ENCODE results near the gene TICAM2.
A peak's percentile ranks its signal among the peaks of the same experiment; 100 is the strongest.

Gene TICAM2, protein sequence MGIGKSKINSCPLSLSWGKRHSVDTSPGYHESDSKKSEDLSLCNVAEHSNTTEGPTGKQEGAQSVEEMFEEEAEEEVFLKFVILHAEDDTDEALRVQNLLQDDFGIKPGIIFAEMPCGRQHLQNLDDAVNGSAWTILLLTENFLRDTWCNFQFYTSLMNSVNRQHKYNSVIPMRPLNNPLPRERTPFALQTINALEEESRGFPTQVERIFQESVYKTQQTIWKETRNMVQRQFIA

DNA sequence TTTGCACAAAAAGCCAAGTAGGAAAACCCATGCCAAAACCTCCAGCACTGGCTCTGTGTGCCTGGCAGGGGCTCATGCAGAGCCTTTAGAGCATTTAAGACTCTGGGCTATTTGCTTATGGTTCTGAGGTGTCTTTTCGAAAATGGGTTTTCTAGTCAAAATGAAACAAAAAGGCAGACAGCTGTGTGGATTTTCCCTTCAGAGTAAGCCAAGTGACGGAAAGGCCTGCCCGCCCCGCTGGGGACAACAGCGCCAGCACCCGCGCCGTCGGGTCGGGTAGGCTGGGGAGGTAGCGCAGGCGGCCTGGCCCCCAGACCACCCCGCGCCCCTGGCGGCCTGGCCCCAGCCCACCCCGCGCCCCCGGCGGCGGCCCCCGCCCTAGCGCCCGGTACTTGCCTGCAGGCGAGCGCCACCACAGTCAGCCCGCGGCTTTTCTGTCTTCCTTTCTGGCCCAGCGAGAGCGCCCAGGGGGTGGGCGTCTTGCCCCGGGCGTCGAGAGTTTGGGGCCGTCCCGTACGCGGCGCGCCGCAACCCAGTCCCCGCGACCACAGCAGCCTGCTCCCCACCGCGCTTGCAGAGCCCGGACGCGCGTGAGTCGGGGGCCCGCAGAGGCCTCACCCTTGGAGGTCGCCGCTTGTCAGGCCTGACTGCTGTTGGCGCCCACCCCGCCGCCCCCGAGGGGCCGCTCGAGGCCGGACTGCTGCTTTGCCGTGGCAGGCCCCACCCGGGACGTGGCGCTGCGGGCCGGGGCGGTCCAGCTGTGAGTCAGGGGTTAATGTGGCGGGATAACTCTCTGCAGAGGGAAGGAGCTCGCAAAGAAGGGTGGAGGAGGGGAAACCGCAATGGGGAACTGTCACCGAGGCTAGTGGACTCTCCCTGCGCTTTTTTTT, at the start of gene TICAM2:
TSS of gene TICAM2 (minus strand) at position 779 of the 890 bp plus-strand sequence. CDS start 21,223 bp downstream, outside the sequence.
- peak within 1 kb of the TSS; percentile 50 for H3K4me3 ChIP-seq (ENCODE audit: low read depth, low read length)
- H3K9me3 ChIP-seq (ENCODE audit: control insufficient read depth, insufficient read depth, low read depth, low read length) = no peaks in the 10 kb centered on the region
- peaks cover 0 to 14% of the 10 kb centered on the region in 2 experiments; a peak in 1 of 3 replicates for H3K36me3 ChIP-seq (ENCODE audit: control insufficient read depth in 2 of 2, insufficient read depth in 1 of 2, low read length in 2 of 2)
- CTCF ChIA-PET = interaction anchor here (0.5 to 1.4 kb wide), 3 partner anchors 13 to 293 kb away, joined by 3 read pairs; no protein-coding TSS in a partner anchor
- H3K4me1 ChIP-seq (ENCODE audit: control insufficient read depth, insufficient read depth, low read length) = peaks cover 3% of the 10 kb centered on the region
- POLR2A ChIA-PET = interaction anchor here (0.6 to 1.5 kb wide), 5 partner anchors 23 to 214 kb away, joined by 3 to 6 read pairs (median 3); partner anchors contain the start of genes CDO1 and FEM1C
- H3K27ac ChIP-seq (ENCODE audit: extremely low read depth, low read depth, low read length) = peak within 1 kb of the TSS; percentile 88
- TF ChIP-seq YY1 (tag by site-specific recombination; IDR thresholded peaks at IDR 0.05) (no peak), ZNF701 (tag by site-specific recombination; IDR thresholded peaks at IDR 0.05) (no peak), BCL11B (tag by site-specific recombination; IDR thresholded peaks at IDR 0.05; ENCODE audit: low read depth) (no peak), ZNF394 (tag by site-specific recombination; IDR thresholded peaks at IDR 0.05; ENCODE audit: borderline replicate concordance) (no peak), PRDM1 (tag by site-specific recombination; IDR thresholded peaks at IDR 0.05) (peak; percentile 70), ZNF529 (tag by site-specific recombination; IDR thresholded peaks at IDR 0.05; ENCODE audit: insufficient replicate concordance) (no peak), ZNF571 (tag by site-specific recombination; IDR thresholded peaks at IDR 0.05) (no peak), ZNF335 (tag by site-specific recombination; conservative IDR thresholded peaks at IDR 0.05) (peak; percentile 38; the same call in 1 of the 2 replicates), ZNF585B (tag by site-specific recombination; IDR thresholded peaks at IDR 0.05) (no peak), KLF1 (tag by site-specific recombination; IDR thresholded peaks at IDR 0.05) (no peak), ZNF747 (tag by site-specific recombination; IDR thresholded peaks at IDR 0.05) (no peak), ZNF664 (tag by site-specific recombination; IDR thresholded peaks at IDR 0.05) (no peak), KLF16 (tag by site-specific recombination; IDR thresholded peaks at IDR 0.05) (no peak)
- TF ChIP-seq, protein P1, sequence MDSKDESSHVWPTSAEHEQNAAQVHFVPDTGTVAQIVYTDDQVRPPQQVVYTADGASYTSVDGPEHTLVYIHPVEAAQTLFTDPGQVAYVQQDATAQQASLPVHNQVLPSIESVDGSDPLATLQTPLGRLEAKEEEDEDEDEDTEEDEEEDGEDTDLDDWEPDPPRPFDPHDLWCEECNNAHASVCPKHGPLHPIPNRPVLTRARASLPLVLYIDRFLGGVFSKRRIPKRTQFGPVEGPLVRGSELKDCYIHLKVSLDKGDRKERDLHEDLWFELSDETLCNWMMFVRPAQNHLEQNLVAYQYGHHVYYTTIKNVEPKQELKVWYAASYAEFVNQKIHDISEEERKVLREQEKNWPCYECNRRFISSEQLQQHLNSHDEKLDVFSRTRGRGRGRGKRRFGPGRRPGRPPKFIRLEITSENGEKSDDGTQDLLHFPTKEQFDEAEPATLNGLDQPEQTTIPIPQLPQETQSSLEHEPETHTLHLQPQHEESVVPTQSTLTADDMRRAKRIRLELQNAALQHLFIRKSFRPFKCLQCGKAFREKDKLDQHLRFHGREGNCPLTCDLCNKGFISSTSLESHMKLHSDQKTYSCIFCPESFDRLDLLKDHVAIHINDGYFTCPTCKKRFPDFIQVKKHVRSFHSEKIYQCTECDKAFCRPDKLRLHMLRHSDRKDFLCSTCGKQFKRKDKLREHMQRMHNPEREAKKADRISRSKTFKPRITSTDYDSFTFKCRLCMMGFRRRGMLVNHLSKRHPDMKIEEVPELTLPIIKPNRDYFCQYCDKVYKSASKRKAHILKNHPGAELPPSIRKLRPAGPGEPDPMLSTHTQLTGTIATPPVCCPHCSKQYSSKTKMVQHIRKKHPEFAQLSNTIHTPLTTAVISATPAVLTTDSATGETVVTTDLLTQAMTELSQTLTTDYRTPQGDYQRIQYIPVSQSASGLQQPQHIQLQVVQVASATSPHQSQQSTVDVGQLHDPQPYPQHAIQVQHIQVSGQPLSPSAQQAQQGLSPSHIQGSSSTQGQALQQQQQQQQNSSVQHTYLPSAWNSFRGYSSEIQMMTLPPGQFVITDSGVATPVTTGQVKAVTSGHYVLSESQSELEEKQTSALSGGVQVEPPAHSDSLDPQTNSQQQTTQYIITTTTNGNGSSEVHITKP (tag by site-specific recombination; IDR thresholded peaks at IDR 0.05) = no peak
- TF ChIP-seq, protein P2, sequence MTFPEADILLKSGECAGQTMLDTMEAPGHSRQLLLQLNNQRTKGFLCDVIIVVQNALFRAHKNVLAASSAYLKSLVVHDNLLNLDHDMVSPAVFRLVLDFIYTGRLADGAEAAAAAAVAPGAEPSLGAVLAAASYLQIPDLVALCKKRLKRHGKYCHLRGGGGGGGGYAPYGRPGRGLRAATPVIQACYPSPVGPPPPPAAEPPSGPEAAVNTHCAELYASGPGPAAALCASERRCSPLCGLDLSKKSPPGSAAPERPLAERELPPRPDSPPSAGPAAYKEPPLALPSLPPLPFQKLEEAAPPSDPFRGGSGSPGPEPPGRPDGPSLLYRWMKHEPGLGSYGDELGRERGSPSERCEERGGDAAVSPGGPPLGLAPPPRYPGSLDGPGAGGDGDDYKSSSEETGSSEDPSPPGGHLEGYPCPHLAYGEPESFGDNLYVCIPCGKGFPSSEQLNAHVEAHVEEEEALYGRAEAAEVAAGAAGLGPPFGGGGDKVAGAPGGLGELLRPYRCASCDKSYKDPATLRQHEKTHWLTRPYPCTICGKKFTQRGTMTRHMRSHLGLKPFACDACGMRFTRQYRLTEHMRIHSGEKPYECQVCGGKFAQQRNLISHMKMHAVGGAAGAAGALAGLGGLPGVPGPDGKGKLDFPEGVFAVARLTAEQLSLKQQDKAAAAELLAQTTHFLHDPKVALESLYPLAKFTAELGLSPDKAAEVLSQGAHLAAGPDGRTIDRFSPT (tag by site-specific recombination; IDR thresholded peaks at IDR 0.05) = no peak
- TF ChIP-seq, protein P3, sequence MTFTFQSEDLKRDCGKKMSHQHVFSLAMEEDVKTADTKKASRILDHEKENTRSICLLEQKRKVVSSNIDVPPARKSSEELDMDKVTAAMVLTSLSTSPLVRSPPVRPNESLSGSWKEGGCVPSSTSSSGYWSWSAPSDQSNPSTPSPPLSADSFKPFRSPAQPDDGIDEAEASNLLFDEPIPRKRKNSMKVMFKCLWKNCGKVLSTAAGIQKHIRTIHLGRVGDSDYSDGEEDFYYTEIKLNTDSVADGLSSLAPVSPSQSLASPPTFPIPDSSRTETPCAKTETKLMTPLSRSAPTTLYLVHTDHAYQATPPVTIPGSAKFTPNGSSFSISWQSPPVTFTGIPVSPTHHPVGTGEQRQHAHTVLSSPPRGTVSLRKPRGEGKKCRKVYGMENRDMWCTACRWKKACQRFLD (tag by site-specific recombination; IDR thresholded peaks at IDR 0.05) = no peak
- TF ChIP-seq, protein P4, sequence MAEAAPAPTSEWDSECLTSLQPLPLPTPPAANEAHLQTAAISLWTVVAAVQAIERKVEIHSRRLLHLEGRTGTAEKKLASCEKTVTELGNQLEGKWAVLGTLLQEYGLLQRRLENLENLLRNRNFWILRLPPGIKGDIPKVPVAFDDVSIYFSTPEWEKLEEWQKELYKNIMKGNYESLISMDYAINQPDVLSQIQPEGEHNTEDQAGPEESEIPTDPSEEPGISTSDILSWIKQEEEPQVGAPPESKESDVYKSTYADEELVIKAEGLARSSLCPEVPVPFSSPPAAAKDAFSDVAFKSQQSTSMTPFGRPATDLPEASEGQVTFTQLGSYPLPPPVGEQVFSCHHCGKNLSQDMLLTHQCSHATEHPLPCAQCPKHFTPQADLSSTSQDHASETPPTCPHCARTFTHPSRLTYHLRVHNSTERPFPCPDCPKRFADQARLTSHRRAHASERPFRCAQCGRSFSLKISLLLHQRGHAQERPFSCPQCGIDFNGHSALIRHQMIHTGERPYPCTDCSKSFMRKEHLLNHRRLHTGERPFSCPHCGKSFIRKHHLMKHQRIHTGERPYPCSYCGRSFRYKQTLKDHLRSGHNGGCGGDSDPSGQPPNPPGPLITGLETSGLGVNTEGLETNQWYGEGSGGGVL (tag by site-specific recombination; IDR thresholded peaks at IDR 0.05) = peak; percentile 21; the same call in 1 of the 2 replicates
- TF ChIP-seq, protein P5, sequence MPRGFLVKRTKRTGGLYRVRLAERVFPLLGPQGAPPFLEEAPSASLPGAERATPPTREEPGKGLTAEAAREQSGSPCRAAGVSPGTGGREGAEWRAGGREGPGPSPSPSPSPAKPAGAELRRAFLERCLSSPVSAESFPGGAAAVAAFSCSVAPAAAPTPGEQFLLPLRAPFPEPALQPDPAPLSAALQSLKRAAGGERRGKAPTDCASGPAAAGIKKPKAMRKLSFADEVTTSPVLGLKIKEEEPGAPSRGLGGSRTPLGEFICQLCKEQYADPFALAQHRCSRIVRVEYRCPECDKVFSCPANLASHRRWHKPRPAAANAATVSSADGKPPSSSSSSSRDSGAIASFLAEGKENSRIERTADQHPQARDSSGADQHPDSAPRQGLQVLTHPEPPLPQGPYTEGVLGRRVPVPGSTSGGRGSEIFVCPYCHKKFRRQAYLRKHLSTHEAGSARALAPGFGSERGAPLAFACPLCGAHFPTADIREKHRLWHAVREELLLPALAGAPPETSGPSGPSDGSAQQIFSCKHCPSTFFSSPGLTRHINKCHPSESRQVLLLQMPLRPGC (tag by site-specific recombination; IDR thresholded peaks at IDR 0.05) = no peak
- TF ChIP-seq, protein P6, sequence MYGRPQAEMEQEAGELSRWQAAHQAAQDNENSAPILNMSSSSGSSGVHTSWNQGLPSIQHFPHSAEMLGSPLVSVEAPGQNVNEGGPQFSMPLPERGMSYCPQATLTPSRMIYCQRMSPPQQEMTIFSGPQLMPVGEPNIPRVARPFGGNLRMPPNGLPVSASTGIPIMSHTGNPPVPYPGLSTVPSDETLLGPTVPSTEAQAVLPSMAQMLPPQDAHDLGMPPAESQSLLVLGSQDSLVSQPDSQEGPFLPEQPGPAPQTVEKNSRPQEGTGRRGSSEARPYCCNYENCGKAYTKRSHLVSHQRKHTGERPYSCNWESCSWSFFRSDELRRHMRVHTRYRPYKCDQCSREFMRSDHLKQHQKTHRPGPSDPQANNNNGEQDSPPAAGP (tag by site-specific recombination; IDR thresholded peaks at IDR 0.05) = no peak
- TF ChIP-seq, protein P7, sequence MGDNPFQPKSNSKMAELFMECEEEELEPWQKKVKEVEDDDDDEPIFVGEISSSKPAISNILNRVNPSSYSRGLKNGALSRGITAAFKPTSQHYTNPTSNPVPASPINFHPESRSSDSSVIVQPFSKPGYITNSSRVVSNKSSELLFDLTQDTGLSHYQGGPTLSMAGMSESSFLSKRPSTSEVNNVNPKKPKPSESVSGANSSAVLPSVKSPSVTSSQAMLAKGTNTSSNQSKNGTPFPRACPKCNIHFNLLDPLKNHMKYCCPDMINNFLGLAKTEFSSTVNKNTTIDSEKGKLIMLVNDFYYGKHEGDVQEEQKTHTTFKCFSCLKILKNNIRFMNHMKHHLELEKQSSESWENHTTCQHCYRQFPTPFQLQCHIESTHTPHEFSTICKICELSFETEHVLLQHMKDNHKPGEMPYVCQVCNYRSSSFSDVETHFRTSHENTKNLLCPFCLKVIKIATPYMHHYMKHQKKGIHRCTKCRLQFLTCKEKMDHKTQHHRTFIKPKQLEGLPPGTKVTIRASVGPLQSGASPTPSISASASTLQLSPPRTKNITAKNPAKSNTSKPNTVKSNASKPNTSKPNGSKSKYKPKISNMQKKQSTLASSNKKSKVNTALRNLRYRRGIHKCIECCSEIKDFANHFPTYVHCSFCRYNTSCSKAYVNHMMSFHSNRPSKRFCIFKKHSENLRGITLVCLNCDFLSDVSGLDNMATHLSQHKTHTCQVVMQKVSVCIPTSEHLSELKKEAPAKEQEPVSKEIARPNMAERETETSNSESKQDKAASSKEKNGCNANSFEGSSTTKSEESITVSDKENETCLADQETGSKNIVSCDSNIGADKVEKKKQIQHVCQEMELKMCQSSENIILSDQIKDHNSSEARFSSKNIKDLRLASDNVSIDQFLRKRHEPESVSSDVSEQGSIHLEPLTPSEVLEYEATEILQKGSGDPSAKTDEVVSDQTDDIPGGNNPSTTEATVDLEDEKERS (tag by site-specific recombination; IDR thresholded peaks at IDR 0.05) = no peak

Data from HEK293 (cell line).